GM21367 (cell line): ENCODE data around the gene FANK1.

Experiments used
- ATAC-seq: cut with Tn5 transposase; IDR thresholded peaks from one replicate; pipeline ENCODE4 v1.9.1; 2021; ENCODE audit not compliant: unreplicated experiment

FANK1 gene

GRCh38 chr10:126057494-126057893 lies 161.1 kb downstream of the FANK1 start:
- ATAC-seq: no peak

GRCh38 chr10:126058104-126058503 lies 161.7 kb downstream of the FANK1 start:
- no peak for ATAC-seq

- no peak for ATAC-seq
These were observed 162.1 kb downstream of the FANK1 start for GRCh38 chr10:126058507-126058906.
